ENCODE data around the gene PVRIG.
"Not testable (repeated sequence)": the region's sequence is repeated elsewhere in the genome, so short reads cannot be mapped to it uniquely, and the experiment has no call there.

Gene PVRIG

DNA sequence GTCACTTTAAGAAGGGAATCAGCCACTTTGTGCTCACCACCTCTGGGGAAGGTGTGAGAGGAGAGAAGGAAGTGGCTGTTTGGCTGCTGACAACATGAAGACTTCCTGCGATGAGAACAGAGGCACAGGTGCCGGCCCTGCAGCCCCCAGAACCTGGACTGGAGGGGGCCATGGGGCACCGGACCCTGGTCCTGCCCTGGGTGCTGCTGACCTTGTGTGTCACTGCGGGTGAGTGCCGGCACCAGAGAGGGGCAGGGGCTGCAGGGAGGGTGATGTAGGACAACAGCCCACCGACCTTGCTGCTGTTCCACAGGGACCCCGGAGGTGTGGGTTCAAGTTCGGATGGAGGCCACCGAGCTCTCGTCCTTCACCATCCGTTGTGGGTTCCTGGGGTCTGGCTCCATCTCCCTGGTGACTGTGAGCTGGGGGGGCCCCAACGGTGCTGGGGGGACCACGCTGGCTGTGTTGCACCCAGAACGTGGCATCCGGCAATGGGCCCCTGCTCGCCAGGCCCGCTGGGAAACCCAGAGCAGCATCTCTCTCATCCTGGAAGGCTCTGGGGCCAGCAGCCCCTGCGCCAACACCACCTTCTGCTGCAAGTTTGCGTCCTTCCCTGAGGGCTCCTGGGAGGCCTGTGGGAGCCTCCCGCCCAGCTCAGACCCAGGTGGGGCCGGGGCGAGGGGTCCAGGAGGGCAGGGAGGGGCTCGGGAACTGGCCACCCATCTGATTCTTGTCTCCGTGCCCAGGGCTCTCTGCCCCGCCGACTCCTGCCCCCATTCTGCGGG lies at the start of gene PVRIG:
PVRIG (plus strand) TSS at position 149 of the 785 bp plus-strand sequence; CDS start at position 171, 22 bp downstream.
- DNase-seq: peak; percentile 17

GRCh38 chr7:100170101-100170897 lies 49.5 kb upstream of the PVRIG start:
- no peak for DNase-seq

GRCh38 chr7:100171087-100171681 lies 48.6 kb upstream of the PVRIG start:
- DNase-seq: peak; percentile 26

DNA sequence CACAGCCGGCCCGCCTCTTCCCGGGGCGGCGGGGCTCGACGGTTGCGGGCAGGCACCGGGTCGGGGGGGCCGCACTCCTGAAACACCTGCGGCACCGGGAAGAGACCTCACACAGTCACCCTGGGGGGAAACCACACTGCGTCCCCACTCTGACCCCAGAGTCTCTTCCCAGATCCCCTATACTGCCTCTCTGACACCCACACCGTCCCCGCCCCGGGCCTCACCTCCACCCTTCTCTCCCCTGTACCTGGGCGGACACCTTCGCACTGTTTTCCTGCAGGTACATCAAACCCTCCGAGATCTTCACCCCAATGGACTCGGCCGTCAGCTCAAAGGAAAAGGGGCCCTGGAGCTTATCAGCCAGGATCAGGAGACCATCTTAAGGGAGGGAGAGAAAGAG lies 47.9 kb upstream of the PVRIG start:
- DNase-seq: no peak

DNA sequence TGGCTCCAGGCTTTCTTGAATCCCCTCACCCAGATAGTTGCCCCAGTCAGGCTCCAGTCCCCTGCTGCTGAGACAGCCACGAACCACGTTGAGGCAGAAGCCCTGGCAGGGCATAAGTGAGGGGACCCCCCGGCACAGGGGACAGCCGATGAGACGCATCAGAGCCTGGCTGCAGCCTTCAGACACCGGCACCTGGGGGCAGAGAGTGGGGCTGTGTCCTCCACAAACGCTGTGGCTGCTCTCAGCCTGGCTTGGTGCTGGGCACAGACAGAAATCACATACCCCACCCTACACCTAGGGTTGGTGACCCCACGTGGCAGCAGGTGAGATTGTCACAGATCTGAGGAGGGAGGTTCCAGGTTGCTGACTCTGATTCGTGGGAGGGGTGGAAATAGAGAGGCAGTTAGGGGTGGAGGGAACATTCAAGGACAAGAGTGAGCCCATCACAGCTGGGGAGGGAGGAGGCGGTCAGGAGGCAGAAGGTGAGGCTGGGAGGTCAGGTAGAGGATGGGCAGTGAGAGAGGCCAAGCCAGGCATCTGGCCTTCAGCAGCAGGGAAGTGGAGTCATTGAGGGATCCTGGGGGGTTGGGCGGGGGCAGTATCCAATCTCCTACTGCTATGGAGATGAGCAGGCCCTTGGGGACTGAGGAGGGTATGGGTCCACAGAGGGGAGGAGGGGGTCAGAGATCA lies 45.8 kb upstream of the PVRIG start:
- no peak for DNase-seq

DNA sequence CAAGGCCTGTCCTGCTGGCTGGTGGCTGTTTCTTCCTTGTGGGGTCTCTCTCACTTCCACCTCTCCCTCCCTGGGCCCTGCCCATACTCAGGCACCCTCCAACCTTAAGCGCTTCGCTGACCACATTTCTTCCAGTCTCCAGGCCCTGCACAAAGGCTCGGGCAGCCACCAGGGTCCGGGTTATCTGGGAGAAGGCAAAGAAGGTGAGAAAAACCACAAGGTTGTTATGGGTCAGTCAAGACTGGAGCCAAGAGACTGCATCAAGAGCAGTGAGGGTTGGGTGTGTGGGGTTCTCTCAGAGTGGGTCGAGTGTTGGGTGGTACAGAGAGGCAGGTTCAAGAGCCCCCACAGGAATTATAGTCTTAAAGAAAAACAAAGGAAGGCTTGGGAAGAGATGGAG lies 45.2 kb upstream of the PVRIG start:
- DNase-seq: no peak

DNA sequence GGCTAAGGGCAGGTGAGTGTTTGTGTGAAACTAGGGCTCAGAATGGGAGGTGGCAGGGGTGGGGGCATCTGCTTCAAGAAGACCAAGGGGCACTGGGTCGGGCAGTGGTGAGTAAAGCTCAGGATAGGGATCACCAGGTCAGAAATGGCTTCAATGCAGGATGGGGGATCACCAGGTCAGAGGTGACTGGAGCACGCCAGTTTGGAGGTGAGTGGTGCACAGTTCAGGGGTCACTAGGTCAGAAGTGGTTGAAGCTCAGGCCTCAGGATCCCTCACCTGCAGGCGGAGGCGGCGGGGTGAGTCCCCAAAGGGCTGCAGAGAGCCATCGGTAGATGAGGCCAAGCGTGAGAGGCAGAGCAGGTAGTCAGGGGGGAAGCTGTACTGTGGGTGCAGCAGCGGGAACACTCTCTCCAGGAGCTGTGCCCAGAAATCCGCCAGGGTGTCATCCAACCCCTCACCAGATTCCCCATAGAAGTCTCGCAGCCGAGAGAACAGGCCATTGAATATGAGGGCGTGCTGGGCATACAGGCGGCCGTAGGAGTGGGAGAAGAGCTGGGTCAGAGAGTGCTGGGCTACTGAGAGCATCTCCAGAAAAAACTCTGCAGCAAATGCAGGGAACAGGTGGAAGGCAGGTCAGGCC lies 44.3 kb upstream of the PVRIG start:
- no peak for DNase-seq

DNA sequence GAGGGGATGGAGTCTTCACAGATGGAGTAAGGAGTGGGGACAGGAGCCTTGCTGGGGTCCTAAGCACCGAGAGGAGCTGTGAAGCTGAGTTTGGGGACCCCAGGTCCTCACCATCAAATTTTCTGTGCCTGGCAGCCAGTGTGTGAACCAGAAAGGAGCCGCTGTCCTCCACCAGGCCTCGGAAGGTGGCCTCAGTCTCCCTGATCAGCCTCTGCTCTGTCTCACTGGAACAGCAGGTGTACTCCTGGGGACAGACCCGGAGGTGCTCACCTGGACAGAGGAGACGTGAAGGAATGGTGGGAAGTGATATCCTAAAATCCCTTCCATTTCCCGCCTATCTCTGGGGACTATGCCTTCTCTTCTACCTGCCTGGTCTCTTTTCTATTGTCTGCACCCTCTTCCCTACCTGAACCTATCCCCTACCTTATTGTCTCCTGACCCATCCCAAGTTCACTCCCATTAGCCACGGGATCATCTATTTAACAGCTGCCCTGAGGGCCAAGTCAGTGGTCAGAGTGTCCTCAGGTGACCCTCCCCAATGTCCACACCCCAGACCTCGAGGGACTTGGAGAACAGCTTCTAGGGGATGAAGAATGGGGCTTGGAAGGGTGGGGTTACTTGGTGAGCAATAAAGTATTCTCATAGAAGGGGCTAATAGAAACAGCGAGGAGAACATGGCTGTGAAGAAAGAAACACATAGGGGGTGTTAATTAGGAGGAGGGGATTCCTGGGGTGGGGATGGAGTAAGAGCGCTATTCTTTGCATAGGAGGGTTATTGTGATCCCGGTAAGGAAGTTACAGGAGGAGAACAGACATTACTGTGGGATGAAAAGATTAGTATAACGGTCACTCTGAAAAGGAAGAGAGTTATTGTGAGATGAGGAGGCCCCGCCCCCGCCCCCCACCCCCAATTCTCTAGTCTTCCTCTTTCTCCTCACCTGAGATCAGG lies 43.4 kb upstream of the PVRIG start:
- DNase-seq: no peak

DNA sequence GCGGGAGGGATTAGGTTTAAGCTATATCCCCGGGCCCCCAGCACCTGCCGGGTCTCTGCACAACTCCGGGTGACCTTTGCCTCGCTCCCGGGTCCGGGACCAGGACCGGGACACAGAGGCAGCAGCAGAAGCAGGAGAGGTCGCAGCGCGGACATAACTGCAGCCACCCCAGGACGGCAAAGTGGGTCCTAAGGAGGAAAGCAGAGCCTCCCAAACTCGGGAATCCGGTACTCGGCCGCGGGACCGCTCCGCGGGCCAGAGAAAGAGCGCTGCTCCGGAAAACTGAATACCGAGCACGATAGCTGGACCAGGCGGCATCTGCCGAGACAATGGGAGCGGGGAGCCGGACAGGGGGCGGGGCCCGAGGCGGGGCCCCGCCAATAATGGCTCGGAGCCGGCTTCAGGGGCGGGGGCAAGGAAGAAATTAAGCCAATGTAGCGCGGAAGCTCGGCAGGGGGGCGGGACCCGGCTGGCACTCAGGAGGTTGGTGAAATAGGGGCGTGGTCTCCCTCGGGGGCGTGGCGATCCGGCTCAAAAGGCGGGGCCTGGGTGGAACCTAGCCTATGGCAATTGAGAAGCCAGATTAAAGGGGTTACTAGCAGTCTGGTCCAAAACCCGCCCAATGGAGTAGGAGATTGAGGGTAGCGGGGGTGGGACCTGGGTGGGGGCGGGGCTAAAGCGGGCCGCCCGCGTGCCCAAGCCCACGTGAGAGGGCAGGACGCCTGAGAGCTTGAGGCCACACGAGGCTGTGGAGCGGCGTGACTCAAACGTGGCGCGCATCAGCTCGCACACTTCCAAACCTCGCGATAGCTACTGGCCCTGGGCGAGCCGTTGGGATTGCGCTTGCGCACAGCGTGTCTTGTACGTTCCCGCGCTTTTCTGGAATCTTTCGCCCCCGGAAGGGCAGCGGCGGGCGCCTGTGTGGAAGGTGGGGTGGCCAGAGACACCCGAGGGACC lies 42.4 kb upstream of the PVRIG start, which contains the start of the genes GPC2 and STAG3:
GPC2 (minus strand) TSS at position 337 of the 957 bp plus-strand sequence; CDS start at position 155, 182 bp downstream.
STAG3 (plus strand) TSS at position 874 of the 957 bp plus-strand sequence. CDS start 2,639 bp downstream, outside the sequence.
- DNase-seq: peak; percentile 96

DNA sequence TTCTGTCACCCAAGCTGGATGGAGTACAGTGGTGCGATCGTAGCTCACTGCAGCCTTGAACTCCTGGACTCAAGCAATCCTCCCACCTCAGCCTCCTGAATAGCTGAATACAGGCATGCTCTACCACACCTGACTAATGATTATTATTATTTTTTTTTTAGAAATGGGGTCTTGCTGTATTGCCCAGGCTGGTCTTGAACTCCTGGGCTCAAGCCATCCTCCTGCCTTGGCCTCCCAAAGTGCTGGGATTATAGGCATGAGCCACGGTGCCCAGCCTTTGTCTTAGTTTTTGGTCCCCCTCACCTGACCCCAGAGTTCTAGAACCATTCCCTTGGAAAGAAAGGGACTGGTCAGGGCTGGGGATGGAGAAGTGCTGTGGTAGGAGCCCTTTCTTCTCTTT lies 39.7 kb upstream of the PVRIG start:
- DNase-seq: not testable (repeated sequence)

DNA sequence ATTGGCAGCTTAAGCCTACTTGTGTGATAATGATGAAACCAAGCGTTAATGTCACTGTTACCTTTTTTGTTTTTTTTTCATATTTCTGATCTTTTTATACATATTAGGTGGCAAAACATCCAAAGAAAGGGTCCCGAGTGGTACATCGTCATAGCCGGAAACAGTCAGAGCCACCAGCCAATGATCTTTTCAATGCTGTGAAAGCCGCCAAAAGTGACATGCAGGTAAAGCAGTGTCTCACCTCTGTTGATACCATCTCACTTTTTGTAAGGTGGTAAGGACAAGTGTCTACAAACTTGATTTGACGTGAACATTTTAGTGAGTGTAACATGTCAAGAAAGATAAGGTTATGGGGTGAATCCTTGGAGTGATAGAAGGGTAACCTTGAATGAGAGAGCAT lies 37.1 kb upstream of the PVRIG start:
- not testable (repeated sequence) for DNase-seq

- not testable (repeated sequence) for DNase-seq
Measured at GRCh38 chr7:100183090-100183489, 36.7 kb upstream of the PVRIG start.

DNA sequence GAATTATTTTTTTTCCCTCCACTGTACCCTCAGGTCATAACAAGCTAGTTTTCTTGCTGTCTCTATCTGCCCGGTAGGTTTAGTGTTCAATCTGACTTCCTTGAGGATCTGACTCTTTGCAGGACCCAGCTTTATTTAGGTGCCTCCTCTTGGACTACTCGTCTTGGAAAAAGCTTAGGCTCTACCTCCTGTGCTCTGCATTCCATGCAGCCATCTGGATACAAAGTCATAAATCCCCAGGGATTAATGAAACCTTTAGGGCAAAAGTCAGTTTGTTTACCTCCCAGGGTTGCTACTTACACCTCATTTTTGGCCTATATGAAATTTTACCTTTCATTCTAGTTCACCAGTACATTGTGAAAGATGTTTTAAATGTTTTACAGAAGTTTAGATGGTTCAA lies 34.0 kb upstream of the PVRIG start:
- no peak for DNase-seq

DNA sequence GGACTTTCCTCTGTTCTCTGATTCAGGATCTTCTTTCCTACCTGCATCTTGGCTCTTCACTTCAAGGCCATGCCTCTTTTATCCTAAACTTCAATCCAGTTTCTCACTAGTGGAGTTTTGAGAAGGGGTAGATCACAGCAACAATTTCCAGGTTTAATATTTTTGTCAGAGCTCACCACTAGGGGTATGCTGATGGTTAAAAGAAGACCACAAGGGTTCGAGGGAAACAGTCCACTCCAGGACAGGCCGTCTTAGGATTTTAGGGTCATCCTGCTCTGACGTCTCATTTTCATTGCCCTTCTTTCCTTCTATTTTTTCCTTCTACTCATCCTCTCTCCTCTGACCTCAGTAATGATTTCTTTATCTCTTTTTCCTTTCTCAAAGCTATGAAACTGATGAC lies 30.7 kb upstream of the PVRIG start:
- DNase-seq: no peak

DNA sequence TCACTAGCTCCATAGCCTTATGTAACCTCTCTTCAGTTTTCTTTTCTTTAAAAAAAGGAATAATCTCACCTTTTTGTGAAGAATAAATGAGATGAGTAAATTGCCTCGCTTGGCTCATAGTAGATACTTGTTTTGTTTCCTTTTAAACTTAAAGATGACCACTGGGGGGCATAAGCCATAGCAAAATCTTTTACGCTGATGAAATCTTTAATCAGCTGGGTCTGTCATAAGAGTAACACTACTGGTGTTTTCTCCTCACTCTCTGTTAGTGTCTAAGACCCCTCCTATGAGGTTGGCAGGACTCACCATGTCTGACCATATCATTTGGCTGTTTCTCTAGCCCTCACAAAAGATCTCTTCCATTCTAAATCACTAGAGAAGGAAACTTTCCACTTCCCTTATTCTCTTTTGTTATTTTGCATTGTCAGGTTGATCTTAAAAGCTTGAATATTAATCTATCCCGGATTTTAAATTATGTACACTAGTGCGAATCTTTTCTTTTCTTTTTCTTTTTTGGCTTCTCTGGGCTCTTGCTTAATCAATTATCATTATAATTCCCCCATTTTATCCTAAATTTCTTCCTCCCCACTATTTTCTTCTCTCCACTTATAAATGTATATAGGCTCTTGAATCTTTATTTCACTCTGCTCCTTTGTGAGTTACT lies 29.6 kb upstream of the PVRIG start:
- DNase-seq: no peak

DNA sequence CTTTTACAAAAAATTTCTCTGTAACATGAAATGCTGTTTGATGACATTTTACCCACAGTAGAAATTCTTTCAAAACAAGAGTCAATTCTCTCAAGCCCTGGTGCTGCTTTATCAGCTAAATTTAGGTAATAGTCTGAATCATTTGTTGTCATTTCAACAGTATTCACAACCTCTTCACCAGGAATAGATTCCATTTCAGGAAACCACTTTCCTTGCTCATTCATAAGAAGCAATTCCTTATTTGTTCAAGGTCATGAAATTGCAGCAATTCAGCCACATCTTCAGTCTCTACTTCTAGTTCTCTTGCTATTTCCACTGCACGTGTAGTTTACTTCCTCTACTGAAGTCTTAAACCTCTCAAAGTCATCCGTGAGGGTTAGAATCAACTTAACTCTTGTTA lies 28.0 kb upstream of the PVRIG start:
- no peak for DNase-seq

DNA sequence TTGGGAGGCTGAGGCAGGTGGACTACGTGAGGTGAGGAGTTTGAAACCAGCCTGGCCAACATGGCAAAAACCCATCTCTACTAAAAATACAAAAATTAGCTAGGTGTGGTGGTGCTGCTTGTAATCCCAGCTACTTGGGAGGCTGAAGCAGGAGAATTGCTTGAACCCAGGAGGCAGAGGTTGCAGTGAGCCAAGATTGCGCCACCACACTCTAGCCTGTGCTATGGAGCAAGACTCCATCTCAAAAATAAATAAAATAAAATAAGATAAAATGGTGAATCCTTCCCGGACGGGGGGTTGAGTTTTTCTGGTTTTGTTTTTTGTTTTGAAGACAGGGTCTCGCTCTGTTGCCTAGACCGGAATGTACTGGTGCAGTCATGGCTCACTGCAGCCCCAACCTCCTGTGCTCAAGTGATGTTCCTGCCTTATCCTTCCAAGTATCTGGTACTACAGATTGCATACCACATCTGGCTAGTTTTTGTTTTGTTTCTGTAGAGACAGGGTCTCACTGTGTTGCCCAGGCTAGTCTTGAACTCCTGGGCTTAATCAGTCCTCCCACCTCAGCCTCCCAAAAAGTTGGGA lies 27.4 kb upstream of the PVRIG start:
- DNase-seq: not testable (repeated sequence)

DNA sequence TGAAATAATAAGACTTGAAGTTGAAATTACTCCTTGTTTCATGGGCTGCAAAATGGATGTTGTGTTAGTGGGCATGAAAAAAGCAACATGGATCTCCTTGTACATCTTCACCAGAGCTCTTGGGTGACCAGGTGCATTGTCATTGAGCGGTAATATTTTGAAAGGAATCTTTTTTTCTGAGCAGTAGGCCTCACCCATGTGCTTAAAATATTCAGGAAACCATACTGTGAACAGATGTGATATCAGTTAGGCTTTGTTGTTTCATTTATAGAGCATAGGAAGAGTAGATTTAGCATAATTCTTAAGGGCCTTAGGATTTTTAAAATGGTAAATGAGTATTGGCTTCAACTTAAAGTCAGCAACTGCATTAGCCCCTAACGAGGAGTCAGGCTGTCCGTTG lies 26.8 kb upstream of the PVRIG start:
- no peak for DNase-seq

GRCh38 chr7:100195222-100195621 lies 24.5 kb upstream of the PVRIG start:
- no peak for DNase-seq
